Measurements from ENCODE around the gene LMAN1L.

GRCh38 chr15:74794970-74795349, 17.7 kb upstream of the LMAN1L start:
- no peak for TF ChIP-seq CTCF (conservative IDR thresholded peaks at IDR 0.05; ENCODE audit: low read depth, low read length)
- no peak for TF ChIP-seq EZH2phosphoT487 (IDR thresholded peaks at IDR 0.05; ENCODE audit: borderline replicate concordance, low read length)
- no peak for TF ChIP-seq EZH2 (IDR thresholded peaks at IDR 0.05; ENCODE audit: low read length, unreplicated experiment)

Measured in PC-3 (cell line).